Esophagus muscularis mucosa (tissue), 4 donors: ENCODE data around the gene CENPT. TPM values are rescaled to one million over a fixed set of nuclear protein-coding genes. Genes with fewer than 3 reads are reported as not detected.
A peak's percentile ranks its signal among the peaks of the same experiment; 100 is the strongest.

ENCODE experiments used
- DNase-seq: peaks from one replicate; pipeline ENCODE4 v3.0.0-alpha.2; 2017; ENCODE audit errors: extremely low spot score
- H3K27ac ChIP-seq, 4 donors: fragments of 200-600 bp; sonication (generic); replicated peaks in 1 of 4; 1 replicate in 3 of 4; 2 replicates in 1 of 4; pipeline ENCODE4 v1.5.1; 2016 to 2019; ENCODE audit warnings: mild to moderate bottlenecking in 1 of 4
- H3K27me3 ChIP-seq, 4 donors: fragments of 200-600 bp; sonication (generic); one replicate each; pipeline versions ENCODE4 v1.5.1 to v1.6.0; 2016 to 2019
- H3K36me3 ChIP-seq, 4 donors: fragments of 200-600 bp; sonication (generic); one replicate each; pipeline ENCODE4 v1.5.1; 2016 to 2019
- H3K4me1 ChIP-seq, 4 donors: fragments of 200-600 bp; sonication (generic); one replicate each; pipeline ENCODE4 v1.5.1; 2016 to 2019
- H3K4me3 ChIP-seq, 4 donors: fragments of 200-600 bp; sonication (generic); 1 replicate in 2 of 4; 2 replicates in 2 of 4; pipeline ENCODE4 v1.5.1; 2016 to 2019; ENCODE audit warnings: mild to moderate bottlenecking in 4 of 4, moderate library complexity in 1 of 4
- H3K9me3 ChIP-seq, 4 donors: fragments of 200-600 bp; sonication (generic); 1 replicate in 3 of 4; 2 replicates in 1 of 4; pipeline ENCODE4 v1.5.1; 2016 to 2019
- CTCF ChIP-seq, 3 experiments: fragments of 200-600 bp in 2 of 3; fragments of 450-650 bp in 1 of 3; sonication (generic) in 2 of 3; IDR thresholded peaks; one replicate each; pipeline ENCODE4 v1.5.1; 2017 to 2019; ENCODE audit warnings: antibody characterized with exemption in 3 of 3, mild to moderate bottlenecking in 2 of 3, moderate library complexity in 1 of 3
- EP300 ChIP-seq: sonication (generic); formaldehyde crosslinking; IDR thresholded peaks from one replicate; pipeline ENCODE4 v1.6.1; 2017; ENCODE audit warnings: antibody characterized with exemption
- POLR2A ChIP-seq: fragments of 450-650 bp; IDR thresholded peaks from one replicate; pipeline ENCODE4 v1.6.1; 2017; ENCODE audit warnings: antibody characterized with exemption, moderate library complexity, mild to moderate bottlenecking, low read depth
- POLR2AphosphoS5 ChIP-seq, 2 donors: sonication (generic); formaldehyde crosslinking; IDR thresholded peaks; one replicate each; pipeline ENCODE4 v1.6.1; 2017; ENCODE audit warnings: antibody characterized with exemption in 2 of 2
- WGBS: methylation state at CpG from one replicate; pipeline ENCODE4 v1.1.5; 2018; 5-methylcytosine and 5-hydroxymethylcytosine counted together
- intact Hi-C: fragments of 100-400 bp; cut with DNase I; formaldehyde crosslinking; loops from one replicate; pipeline ENCODE4 v1.15.1; 2023
- total RNA-seq, 4 donors: library from RNA; depleted of rRNA; stranded (reverse); fragments of >200 nt; gene quantifications; one replicate each; pipeline versions ENCODE4 v1.1.0 to v1.2.1, GENCODE V29; 2016

CENPT gene
- total RNA-seq, 4 donors from 2014 or later: 30.3 to 50.7 (median 33.2) TPM

GRCh38 chr16:67814567-67814966, 32.9 kb downstream of the CENPT start:
- no peak for DNase-seq
- no peaks in the 10 kb centered on the region for H3K36me3 ChIP-seq
- no peak for TF ChIP-seq EP300
- TF ChIP-seq POLR2A: no peak
- no peak for TF ChIP-seq CTCF (IDR thresholded peaks at IDR 0.05)
- TF ChIP-seq POLR2AphosphoS5 (IDR thresholded peaks at IDR 0.05): no peak
- no peak overlapping the region for H3K4me3 ChIP-seq
- intact Hi-C loops: no loop called here
- no peaks in the 10 kb centered on the region for H3K9me3 ChIP-seq
- H3K4me1 ChIP-seq: peaks cover 0 to 9% (median 8%) of the 10 kb centered on the region in 4 donors
- WGBS: 92% methylated on average over 8 of the region's 8 CpGs
- no peaks in the 10 kb centered on the region for H3K27me3 ChIP-seq
- H3K27ac ChIP-seq: no peak overlapping the region

GRCh38 chr16:67811899-67812298, 35.6 kb downstream of the CENPT start:
- Histone ChIP-seq H3K4me1 (peaks cover 5 to 16% (median 15%) of the 10 kb centered on the region in 4 donors), H3K27me3 (no peaks in the 10 kb centered on the region), H3K27ac (no peak overlapping the region), H3K9me3 (no peaks in the 10 kb centered on the region), H3K36me3 (no peaks in the 10 kb centered on the region), H3K4me3 (no peak overlapping the region)
- TF ChIP-seq POLR2A: no peak
- no peak for TF ChIP-seq CTCF (IDR thresholded peaks at IDR 0.05)
- DNase-seq: no peak
- intact Hi-C loops: no loop called here
- WGBS: 88% methylated on average over 1 of the region's 1 CpG

GRCh38 chr16:67807148-67807682, 40.3 kb downstream of the CENPT start:
- peaks cover 0 to 15% (median 13%) of the 10 kb centered on the region in 4 donors for H3K36me3 ChIP-seq
- no peaks in the 10 kb centered on the region for H3K27me3 ChIP-seq
- 40% methylated on average over 16 of the region's 24 CpGs for WGBS
- no peak for DNase-seq
- H3K9me3 ChIP-seq: no peaks in the 10 kb centered on the region
- peak in 1 of 3 experiments; percentile 16 for TF ChIP-seq CTCF (IDR thresholded peaks at IDR 0.05)
- TF ChIP-seq POLR2AphosphoS5 (IDR thresholded peaks at IDR 0.05): no peak
- TF ChIP-seq POLR2A: no peak
- peaks cover 20 to 39% (median 25%) of the 10 kb centered on the region in 4 donors for H3K4me1 ChIP-seq
- intact Hi-C loops: loop anchor here (5.0 kb wide), 1 partner anchor 145 kb away; the partner anchor contains the start of genes ACD and PARD6A
- H3K27ac ChIP-seq: peak overlapping the region; percentile 84 to 92 (median 89)
- H3K4me3 ChIP-seq: peak overlapping the region; percentile 70 to 100 (median 94)

- Histone ChIP-seq H3K4me1 (peaks cover 20 to 45% (median 27%) of the 10 kb centered on the region in 4 donors), H3K27me3 (no peaks in the 10 kb centered on the region), H3K4me3 (peak within 1 kb of the TSS; percentile 70 to 100 (median 94)), H3K9me3 (no peaks in the 10 kb centered on the region), H3K27ac (peak within 1 kb of the TSS; percentile 84 to 92 (median 89)), H3K36me3 (peaks cover 0 to 21% (median 19%) of the 10 kb centered on the region in 4 donors)
- peak; percentile 99 for DNase-seq
- intact Hi-C loops: loop anchor here (5.0 kb wide), 1 partner anchor 144 kb away; the partner anchor contains the start of genes ACD and PARD6A
- WGBS: 0% methylated on average over 19 of the region's 54 CpGs
- TF ChIP-seq CTCF (IDR thresholded peaks at IDR 0.05): no peak
- no peak for TF ChIP-seq EP300
- TF ChIP-seq POLR2A: peak; percentile 74
- TF ChIP-seq POLR2AphosphoS5 (IDR thresholded peaks at IDR 0.05): peak; percentile 81 to 90
Observed at GRCh38 chr16:67806428-67807147, 40.9 kb downstream of the CENPT start, which contains the start of the genes RANBP10 and TSNAXIP1. TSS of gene RANBP10 (minus strand) at chr16:67806560. CDS start at chr16:67806536, 24 bp downstream. TSS of gene TSNAXIP1 (plus strand) at chr16:67806889. CDS start at chr16:67807150, 261 bp downstream.
